PC-9 (cell line): Measurements from ENCODE around the gene SGMS1. TPM values are rescaled to one million over a fixed set of nuclear protein-coding genes. Genes with fewer than 3 reads are reported as not detected.
"Not testable (repeated sequence)": the region's sequence is repeated elsewhere in the genome, so short reads cannot be mapped to it uniquely, and the experiment has no call there.

Experiments used
- BruUV-seq: library from RNA; stranded (reverse); fragments of 400-500 nt; replicated peaks from 2 replicates; lab custom pipeline; 2021; lab: Mats Ljungman, UMichigan
- CTCF ChIA-PET: fragments of 300-600 bp; sonication (Branson Sonifier 250); formaldehyde crosslinking; loops from one replicate; lab custom pipeline; 2022; ENCODE audit warnings: antibody characterized with exemption; lab: Charles Lee
- POLR2A ChIA-PET: fragments of 300-600 bp; sonication (Branson Sonifier 250); formaldehyde crosslinking; loops from one replicate; lab custom pipeline; 2022; ENCODE audit warnings: antibody characterized with exemption; ENCODE audit not compliant: unreplicated experiment; lab: Charles Lee
- DNase-seq, 2 experiments: peaks; one replicate each; pipeline versions ENCODE4 v3.0.0 to v3.0.0-alpha.2; 2015 to 2022; ENCODE audit warnings: mixed read lengths in 1 of 2
- H2AFZ ChIP-seq: fragments of 200-600 bp; sonication (generic); 2 replicates; pipeline ENCODE4 v1.8.1; 2017; ENCODE audit warnings: antibody characterized with exemption
- H3F3A ChIP-seq: fragments of 200-600 bp; sonication (generic); 2 replicates; pipeline ENCODE4 v1.8.1; 2017; ENCODE audit warnings: antibody characterized with exemption, mild to moderate bottlenecking, low read depth; ENCODE audit not compliant: insufficient read depth
- H3K27ac ChIP-seq: fragments of 200-600 bp; sonication (generic); 2 replicates; pipeline ENCODE4 v1.6.1; 2016; ENCODE audit warnings: mixed run types
- H3K27me3 ChIP-seq: fragments of 200-600 bp; sonication (generic); 2 replicates; pipeline ENCODE4 v1.6.1; 2016; ENCODE audit warnings: low read depth, mixed run types; ENCODE audit not compliant: insufficient read depth
- H3K36me3 ChIP-seq: fragments of 200-600 bp; sonication (generic); 2 replicates; pipeline ENCODE4 v1.6.1; 2016; ENCODE audit warnings: low read depth, mixed run types
- H3K4me1 ChIP-seq: fragments of 200-600 bp; sonication (generic); replicated peaks from 2 replicates; pipeline ENCODE4 v1.6.1; 2016; ENCODE audit warnings: mixed run types; ENCODE audit not compliant: insufficient read depth
- H3K4me2 ChIP-seq: fragments of 200-600 bp; sonication (generic); 2 replicates; pipeline ENCODE4 v1.6.1; 2017; ENCODE audit warnings: mixed run types
- H3K4me3 ChIP-seq: fragments of 200-600 bp; sonication (generic); 2 replicates; pipeline ENCODE4 v1.6.1; 2016; ENCODE audit warnings: mixed run types
- H3K79me2 ChIP-seq: fragments of 200-600 bp; sonication (generic); 2 replicates; pipeline ENCODE4 v1.6.1; 2017; ENCODE audit warnings: low read depth, mixed run types
- H3K9me2 ChIP-seq: fragments of 200-600 bp; sonication (generic); 2 replicates; pipeline ENCODE4 v1.8.1; 2017; ENCODE audit warnings: mild to moderate bottlenecking; ENCODE audit not compliant: insufficient read depth
- H3K9me3 ChIP-seq: fragments of 200-600 bp; sonication (generic); 2 replicates; pipeline ENCODE4 v1.8.1; 2016; ENCODE audit warnings: low read depth; ENCODE audit not compliant: insufficient read depth
- H4K20me1 ChIP-seq: fragments of 200-600 bp; sonication (generic); 2 replicates; pipeline ENCODE4 v1.8.1; 2017; ENCODE audit not compliant: insufficient read depth
- EZH2 ChIP-seq: fragments of 200-600 bp; sonication (generic); IDR thresholded peaks from 2 replicates; pipeline ENCODE4 v1.8.0; 2017; ENCODE audit warnings: antibody characterized with exemption, low read depth
- intact Hi-C: fragments of 100-400 bp; cut with micrococcal nuclease; formaldehyde crosslinking; loops from one replicate; pipeline ENCODE4 v1.10.0; 2022; ENCODE audit not compliant: unreplicated experiment
- total RNA-seq: library from RNA; stranded (reverse); gene quantifications from 2 replicates; pipeline ENCODE4 v1.2.3, GENCODE V29; 2021
- TF ChIP-seq, protein P1 (sequence below): fragments of 200-600 bp; sonication (generic); conservative IDR thresholded peaks from 2 replicates; pipeline ENCODE4 v1.6.1; 2017; ENCODE audit warnings: mixed run types, antibody characterized with exemption, mild to moderate bottlenecking, moderate library complexity

Gene SGMS1
- total RNA-seq, 1 experiment from 2014 or later = 35.0 TPM

DNA sequence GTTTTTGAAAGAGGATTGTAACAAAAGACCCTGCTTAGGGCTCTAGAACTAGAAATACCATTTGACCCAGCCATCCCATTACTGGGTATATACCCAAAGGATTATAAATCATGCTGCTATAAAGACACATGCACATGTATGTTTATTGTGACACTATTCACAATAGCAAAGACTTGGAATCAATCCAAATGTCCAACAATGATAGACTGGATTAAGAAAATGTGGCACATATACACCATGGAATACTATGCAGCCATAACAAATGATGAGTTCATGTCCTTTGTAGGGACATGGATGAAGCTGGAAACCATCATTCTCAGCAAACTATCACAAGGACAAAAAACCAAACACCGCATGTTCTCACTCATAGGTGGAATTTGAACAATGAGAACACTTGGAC, 77.5 kb downstream of the SGMS1 start:
- BruUV-seq, H3K9me2 ChIP-seq, H2AFZ ChIP-seq, CTCF ChIA-PET, DNase-seq, H3K4me3 ChIP-seq, H3F3A ChIP-seq, intact Hi-C loops, H3K4me1 ChIP-seq, H4K20me1 ChIP-seq, H3K36me3 ChIP-seq, H3K27me3 ChIP-seq, H3K27ac ChIP-seq, H3K9me3 ChIP-seq, H3K4me2 ChIP-seq: not testable (repeated sequence)
- H3K79me2 ChIP-seq = peaks cover 11% of the 10 kb centered on the region
- POLR2A ChIA-PET = interaction anchor here (0.6 kb wide), 1 partner anchor 61 kb away, joined by 3 read pairs; no protein-coding TSS in a partner anchor

DNA sequence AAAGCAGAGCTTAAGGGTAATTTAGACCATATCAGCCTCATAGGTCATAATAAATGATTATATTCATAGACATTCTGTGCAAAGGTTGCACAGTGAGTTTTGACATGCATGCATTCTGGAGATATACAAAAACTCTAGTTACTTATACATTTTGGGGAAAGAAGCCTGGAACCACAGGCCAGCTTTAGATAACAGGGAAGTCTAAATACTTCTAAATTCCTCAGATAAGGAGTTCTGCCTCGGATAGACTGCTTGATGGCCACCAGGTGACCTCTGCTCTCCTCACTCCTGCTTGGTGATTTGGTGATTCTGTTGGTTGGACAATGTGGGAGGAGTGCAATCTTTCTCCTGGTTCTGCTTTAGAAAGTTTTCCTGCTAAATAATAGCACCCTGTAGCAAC, 77.9 kb downstream of the SGMS1 start:
- no peaks in the 10 kb centered on the region; the same call in 1 of the 2 replicates for H4K20me1 ChIP-seq
- H3K27ac ChIP-seq = no peak overlapping the region
- ChIA-PET POLR2A (interaction anchor here (0.6 kb wide), 1 partner anchor 61 kb away, joined by 3 read pairs; no protein-coding TSS in a partner anchor), CTCF (no interaction called here)
- no peaks in the 10 kb centered on the region for H3F3A ChIP-seq
- H3K9me3 ChIP-seq = no peaks in the 10 kb centered on the region; the same call in 1 of the 2 replicates
- no peak overlapping the region for H3K4me3 ChIP-seq
- H3K36me3 ChIP-seq = no peaks in the 10 kb centered on the region
- H3K9me2 ChIP-seq = 0 out of 2 replicates have a peak, but pooled peaks cover 4% of the 10 kb centered on the region
- H3K4me2 ChIP-seq = no peak overlapping the region
- peaks cover 11% of the 10 kb centered on the region for H3K79me2 ChIP-seq
- no peaks in the 10 kb centered on the region for H3K4me1 ChIP-seq
- no TSS peak for BruUV-seq
- no peaks in the 10 kb centered on the region for H3K27me3 ChIP-seq
- DNase-seq = no peak
- intact Hi-C loops = no loop called here
- H2AFZ ChIP-seq = no peak overlapping the region
- TF ChIP-seq EZH2 = no peak
- TF ChIP-seq, protein P1, sequence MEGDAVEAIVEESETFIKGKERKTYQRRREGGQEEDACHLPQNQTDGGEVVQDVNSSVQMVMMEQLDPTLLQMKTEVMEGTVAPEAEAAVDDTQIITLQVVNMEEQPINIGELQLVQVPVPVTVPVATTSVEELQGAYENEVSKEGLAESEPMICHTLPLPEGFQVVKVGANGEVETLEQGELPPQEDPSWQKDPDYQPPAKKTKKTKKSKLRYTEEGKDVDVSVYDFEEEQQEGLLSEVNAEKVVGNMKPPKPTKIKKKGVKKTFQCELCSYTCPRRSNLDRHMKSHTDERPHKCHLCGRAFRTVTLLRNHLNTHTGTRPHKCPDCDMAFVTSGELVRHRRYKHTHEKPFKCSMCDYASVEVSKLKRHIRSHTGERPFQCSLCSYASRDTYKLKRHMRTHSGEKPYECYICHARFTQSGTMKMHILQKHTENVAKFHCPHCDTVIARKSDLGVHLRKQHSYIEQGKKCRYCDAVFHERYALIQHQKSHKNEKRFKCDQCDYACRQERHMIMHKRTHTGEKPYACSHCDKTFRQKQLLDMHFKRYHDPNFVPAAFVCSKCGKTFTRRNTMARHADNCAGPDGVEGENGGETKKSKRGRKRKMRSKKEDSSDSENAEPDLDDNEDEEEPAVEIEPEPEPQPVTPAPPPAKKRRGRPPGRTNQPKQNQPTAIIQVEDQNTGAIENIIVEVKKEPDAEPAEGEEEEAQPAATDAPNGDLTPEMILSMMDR = no peak

DNA sequence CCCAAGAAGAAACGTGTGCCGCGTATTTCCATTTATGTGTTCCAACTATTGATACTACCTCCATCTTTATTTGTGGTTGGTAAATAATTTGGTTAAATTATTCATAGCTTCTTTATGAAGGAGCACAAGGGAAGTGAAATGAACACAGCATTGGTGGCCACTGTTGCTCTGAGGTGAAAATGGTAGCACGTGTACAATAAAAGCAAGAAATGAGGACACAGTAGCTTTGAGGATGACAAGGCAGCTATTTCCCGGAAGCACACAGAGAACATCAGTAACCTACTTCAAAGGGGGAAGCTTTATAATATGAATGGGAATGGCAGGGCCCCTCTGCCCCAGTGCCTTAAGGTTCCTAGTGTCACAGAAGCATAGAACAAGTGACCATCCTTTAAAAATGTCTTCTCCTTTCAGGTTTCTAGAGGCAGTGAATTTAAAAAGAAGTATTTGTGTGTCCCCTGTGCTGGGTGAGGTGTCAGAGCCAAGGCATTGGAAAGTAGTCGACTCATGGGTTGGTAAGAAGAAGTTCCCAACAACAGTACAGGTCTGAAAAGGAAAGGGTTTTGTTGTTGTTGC, 78.8 kb downstream of the SGMS1 start:
- H3K4me1 ChIP-seq = no peaks in the 10 kb centered on the region
- H3K27ac ChIP-seq = no peak overlapping the region
- H3K36me3 ChIP-seq = no peaks in the 10 kb centered on the region
- BruUV-seq = no TSS peak
- no peaks in the 10 kb centered on the region for H3F3A ChIP-seq
- no peaks in the 10 kb centered on the region for H3K27me3 ChIP-seq
- 0 out of 2 replicates have a peak, but pooled peaks cover 4% of the 10 kb centered on the region for H3K9me2 ChIP-seq
- peaks cover 11% of the 10 kb centered on the region for H3K79me2 ChIP-seq
- no peak for TF ChIP-seq EZH2
- TF ChIP-seq, protein P1 = no peak
- H3K4me2 ChIP-seq = no peak overlapping the region
- POLR2A ChIA-PET = no interaction called here
- intact Hi-C loops = no loop called here
- no peak overlapping the region for H2AFZ ChIP-seq
- CTCF ChIA-PET = interaction anchor here (0.6 kb wide), 1 partner anchor 103 kb away, joined by 8 read pairs; no protein-coding TSS in a partner anchor
- no peak for DNase-seq
- H4K20me1 ChIP-seq = no peaks in the 10 kb centered on the region
- H3K9me3 ChIP-seq = no peaks in the 10 kb centered on the region; the same call in 1 of the 2 replicates
- no peak overlapping the region for H3K4me3 ChIP-seq
